GM19043 (cell line): ENCODE results near the gene EVA1C.
"Not testable (repeated sequence)": the region's sequence is repeated elsewhere in the genome, so short reads cannot be mapped to it uniquely, and the experiment has no call there.

Source experiments
- ATAC-seq: cut with Tn5 transposase; IDR thresholded peaks from one replicate; pipeline ENCODE4 v1.9.1; 2021; ENCODE audit warnings: low read depth; ENCODE audit not compliant: unreplicated experiment

The EVA1C gene

DNA sequence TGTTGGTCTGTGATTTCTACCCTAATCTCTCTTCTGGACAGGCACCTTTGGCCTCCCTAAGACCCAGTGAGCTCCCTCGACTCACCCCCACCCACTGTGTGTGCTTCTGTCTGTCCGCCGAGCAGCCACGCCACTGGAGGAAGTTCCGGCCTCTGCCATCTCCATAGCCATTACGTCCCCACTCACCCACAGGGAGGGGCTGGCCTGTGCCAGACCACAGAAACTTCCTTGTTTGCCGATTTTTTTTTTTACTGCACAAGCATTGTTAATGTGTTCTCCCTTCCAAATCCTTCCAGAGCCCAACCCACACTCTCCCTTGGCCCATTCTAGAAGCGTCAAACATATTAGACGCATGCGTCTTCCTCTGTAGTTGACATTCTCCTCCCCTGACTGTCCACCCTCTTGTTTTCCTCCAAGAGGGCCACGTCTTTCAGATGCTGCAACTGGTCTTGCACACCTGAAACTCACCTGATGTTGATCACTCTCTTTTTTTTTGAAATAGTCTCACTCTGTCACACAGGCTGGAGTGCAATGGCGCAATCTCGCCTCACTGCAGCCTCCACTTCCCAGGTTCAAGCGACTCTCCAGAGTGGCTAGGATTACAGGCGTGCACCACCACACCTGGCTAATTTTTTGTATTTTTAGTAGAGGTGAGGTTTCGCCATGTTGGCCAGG is 72.3 kb downstream of the EVA1C start:
- ATAC-seq: no peak

- no peak for ATAC-seq
Observed at GRCh38 chr21:32492376-32492775, 79.9 kb downstream of the EVA1C start.

DNA sequence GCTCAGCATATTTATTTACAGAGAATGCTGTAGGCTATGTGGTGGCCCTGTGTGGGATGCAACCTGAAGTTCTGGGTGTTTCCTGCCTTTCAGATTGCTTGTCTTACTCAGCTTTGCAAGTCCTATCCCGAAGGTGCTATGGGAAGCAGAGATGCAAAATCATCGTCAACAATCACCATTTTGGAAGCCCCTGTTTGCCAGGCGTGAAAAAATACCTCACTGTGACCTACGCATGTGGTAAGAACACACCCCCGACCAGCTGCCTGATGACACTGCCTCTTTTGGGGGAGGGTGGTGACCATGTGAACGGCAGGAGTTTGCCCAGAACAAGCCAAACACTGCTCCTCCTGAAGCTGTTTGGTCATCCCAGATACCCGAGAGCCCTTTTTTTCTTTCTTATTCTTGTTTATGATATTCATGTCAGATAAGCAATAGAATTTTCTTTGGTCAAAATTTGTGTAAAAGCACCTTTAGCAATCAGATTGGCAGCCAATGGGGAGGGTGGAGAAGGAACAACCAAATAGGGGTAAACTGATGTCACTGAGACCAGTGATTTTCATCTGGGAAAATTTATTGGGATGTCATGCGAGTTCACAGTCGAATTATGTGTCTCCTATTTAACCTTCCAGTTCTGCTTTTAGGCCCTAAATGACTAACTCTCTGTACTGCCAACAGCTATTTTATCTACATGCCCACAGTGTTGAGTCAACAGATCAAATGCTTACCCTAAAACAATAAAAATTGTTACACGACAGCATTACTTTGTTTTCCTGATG is 82.6 kb downstream of the EVA1C start:
- ATAC-seq: no peak

DNA sequence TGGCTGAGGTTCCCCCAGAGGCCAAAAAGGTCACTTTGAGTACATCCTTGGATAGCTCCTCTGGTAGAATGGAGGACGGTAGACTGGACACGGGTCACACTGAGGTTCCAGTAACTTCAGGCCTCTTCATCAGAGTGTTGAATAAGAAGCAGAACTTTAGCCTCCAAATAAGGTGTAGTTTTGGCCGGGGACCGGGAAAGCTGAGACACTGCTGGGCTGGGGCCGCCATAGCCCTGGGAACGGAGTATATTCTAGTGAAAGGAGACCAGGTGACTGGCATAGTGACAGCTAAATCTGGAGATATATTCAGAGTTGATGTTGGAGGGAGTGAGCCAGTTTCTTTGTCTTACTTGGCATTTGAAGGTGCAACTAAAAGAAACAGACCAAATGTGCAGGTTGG is 84.1 kb downstream of the EVA1C start:
- no peak for ATAC-seq

GRCh38 chr21:32499249-32500055 is 86.9 kb downstream of the EVA1C start:
- ATAC-seq: no peak

DNA sequence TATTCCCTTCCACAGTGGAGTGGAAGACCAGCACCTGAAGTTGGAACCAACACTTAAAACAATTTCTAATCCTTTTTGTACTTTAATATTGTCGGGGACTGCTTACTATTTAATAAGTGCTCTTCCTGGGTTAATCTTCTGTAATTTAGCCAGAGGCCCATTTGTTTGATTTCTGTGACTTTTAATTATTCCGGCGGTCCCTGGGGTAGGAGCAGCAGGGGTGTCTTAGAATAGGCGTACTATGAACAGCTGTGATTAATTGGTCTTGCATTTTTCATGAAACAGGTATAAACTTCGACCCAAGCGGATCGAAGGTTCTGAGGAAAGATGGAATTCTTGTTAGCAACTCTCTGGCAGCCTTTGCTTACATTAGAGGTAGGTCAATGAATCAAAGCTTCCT is 91.1 kb downstream of the EVA1C start:
- ATAC-seq: not testable (repeated sequence)

GRCh38 chr21:32505767-32506166 is 93.3 kb downstream of the EVA1C start:
- not testable (repeated sequence) for ATAC-seq

DNA sequence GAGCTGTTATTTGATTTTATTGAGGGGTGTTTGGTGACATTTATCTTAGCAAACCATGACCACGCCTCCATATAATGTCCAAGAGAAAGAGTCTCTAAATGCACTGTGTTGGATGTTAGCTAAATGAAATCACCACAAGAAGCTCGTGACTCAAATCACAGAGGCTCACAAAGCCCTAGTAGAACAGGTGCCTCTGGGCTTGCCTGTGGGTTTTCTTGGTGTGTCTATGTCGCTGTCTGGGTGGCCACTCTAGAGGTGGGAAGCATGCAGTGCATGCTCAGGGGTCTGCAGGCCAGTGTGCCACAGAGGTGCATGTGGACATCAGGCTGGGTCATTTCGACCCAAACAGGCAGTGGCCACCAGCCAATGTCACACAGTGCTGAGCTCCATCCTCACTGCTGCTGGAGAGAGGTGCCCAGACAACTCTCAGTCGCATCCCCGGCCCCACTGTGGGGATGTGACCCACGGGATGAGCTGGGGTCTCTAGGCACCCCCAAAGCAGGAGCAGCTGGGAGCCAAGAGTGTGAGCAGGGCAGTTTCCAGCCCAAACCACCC is 94.0 kb downstream of the EVA1C start:
- ATAC-seq: not testable (repeated sequence)

DNA sequence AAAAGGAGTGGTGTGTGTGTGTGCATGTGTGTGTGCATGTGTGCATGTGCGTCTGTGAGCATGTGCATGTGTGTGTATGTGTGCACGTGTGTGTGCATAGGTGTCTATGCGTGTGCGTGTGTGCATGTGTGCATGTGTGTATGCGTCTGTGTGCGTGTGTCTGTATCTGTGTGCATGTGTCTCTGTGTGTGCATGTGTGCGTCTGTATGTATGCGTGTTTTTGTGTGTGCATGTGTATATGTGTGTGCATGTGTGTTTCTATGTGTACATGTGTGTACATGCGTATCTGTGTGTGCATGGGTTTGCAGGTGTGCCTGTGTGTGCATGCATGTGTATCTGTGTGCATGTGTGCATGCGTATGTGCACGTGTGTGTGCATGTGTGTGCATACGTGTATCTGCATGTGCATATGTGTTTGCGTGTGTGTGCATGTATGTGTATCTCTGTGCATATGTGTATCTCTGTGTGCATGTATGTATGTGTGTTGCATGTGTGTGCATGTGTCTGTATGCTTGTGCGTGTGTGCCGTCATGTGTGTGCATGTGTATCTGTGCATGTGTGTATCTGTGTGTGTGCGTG is 94.9 kb downstream of the EVA1C start:
- ATAC-seq: no peak

- not testable (repeated sequence) for ATAC-seq
Observed at GRCh38 chr21:32508036-32508435, 95.5 kb downstream of the EVA1C start.

GRCh38 chr21:32508558-32508957 is 96.1 kb downstream of the EVA1C start:
- no peak for ATAC-seq

DNA sequence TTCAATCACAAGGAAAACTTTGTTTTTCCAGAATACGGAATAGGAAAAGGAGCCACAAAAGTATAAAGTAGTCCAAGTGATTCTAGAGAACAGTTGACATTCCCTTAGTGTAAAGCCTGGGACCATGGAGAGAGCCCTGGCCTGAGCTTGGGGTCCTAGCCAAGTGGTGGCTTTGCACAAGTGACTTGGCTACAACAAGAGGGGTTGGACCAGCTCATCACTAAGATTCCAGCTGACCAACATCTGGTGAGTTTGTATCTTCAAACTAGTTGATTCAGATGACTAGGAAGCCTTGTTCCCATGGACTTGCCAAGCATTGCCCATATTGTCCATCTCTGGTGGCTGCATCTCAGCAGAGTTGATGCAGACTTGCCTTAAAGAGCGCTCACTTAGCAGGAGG is 96.5 kb downstream of the EVA1C start:
- not testable (repeated sequence) for ATAC-seq

GRCh38 chr21:32514275-32515055 is 102.0 kb downstream of the EVA1C start:
- ATAC-seq: no peak

GRCh38 chr21:32515874-32516273 is 103.4 kb downstream of the EVA1C start:
- ATAC-seq: no peak

GRCh38 chr21:32516756-32517649 is 104.5 kb downstream of the EVA1C start:
- no peak for ATAC-seq

DNA sequence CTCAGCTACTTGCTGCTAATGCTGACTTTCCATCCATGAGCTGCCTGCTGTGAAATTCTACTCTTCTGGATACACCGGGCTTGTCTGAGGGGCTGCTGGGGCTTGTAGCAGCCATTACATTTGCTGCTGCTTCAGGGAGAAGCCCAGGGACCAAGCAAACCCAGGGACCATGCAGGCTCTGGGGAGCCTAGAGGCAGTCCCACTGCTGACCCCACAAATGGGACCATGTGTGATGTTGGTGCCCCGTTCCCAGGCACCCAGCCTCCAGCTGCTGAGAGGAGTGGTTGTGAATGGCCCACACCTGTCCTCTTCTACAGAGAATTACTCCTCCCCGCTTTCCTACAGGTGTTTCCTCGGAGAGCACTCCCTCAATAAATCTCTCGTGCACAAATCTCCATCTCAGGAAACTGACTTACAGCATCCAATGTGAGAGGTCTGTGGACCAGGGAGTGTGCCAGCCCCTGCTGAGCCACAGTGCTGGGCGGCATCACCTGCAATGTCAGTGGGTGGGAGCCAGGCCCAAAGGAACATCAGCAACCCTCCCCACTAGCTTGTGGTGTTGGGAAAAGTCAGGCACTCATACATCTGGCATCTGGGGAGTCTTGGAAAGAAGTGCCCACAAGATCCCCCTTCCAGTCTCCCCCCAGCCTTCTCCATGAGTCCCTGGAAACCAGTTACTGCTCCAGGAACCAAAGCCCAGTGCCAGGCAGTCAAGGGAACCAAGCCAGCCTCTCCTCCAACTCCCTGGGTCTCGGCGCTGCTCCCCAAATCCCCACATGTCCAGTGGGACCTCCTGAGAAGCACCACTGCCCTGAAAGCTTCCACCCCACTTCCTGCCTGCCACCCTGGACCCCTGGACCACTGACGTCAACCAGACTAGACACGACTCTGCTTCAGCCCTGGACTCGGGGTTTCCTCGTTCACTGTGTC is 107.7 kb downstream of the EVA1C start:
- no peak for ATAC-seq

DNA sequence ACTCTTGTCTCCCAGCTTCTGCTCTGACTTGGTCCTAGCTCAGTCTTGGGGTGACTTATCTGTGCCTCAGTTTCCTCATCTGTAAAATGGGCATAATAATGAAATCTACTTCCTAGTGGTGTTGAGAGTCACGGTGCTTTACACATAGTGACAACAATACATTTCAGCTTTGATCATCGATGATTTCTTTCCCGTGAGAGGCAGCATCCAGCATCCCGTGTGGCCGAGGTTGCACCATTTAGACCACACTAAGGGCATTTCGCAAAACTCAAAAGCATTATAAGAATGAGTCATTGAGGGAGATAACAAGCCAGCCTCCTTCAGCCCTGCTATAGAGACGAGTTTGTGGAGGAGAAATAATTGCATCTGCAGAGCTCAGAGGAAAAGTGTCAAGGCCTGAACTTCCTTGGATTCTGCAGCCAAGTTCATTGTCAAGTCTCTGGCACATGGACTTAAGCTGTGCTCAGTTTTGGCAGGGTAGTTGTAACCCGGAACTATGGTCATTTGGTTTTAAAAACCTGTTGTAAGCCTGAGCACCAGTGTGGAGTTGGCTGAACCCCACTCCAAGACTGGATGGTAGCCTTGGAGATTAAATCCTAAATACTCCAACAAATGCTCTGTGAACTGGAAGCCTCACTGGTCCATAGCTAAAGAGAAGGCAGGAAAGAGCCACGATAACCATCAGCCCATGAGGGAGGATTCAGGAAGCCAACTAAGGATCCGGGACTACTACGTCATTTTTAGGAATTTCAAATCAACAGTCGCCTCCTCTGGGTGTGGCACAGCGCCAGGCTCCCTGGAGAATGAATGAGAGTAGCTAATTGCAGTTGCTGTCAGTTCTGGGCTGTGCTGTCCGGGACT is 108.6 kb downstream of the EVA1C start:
- no peak for ATAC-seq
